GM23338 (cell line): Measurements from ENCODE around the gene CIT. TPM values are rescaled to one million over a fixed set of nuclear protein-coding genes. Genes with fewer than 3 reads are reported as not detected.

Source experiments
- ATAC-seq: fragments of 200-7000 bp; cut with Tn5 transposase; 3 replicates; pipeline ENCODE4 v1.9.1; 2020
- DNase-seq: peaks from one replicate; pipeline ENCODE4 v3.0.0-alpha.2; 2015; ENCODE audit warnings: low spot score
- H2AFZ ChIP-seq: fragments of 200-600 bp; sonication (generic); 2 replicates; pipeline ENCODE4 v1.8.0; 2016; ENCODE audit warnings: antibody characterized with exemption, mild to moderate bottlenecking, moderate library complexity
- H3F3A ChIP-seq: fragments of 200-600 bp; sonication (generic); replicated peaks from 2 replicates; pipeline ENCODE4 v1.8.0; 2017; ENCODE audit warnings: antibody characterized with exemption, mixed run types, low read depth
- H3K27ac ChIP-seq: fragments of 200-600 bp; sonication (generic); 2 replicates; pipeline ENCODE4 v1.6.1; 2016; ENCODE audit warnings: low read depth
- H3K27me3 ChIP-seq: fragments of 200-600 bp; sonication (generic); 2 replicates; pipeline ENCODE4 v1.8.0; 2016; ENCODE audit warnings: mild to moderate bottlenecking, mixed run types, moderate library complexity; ENCODE audit not compliant: insufficient read depth
- H3K36me3 ChIP-seq: fragments of 200-600 bp; sonication (generic); 2 replicates; pipeline ENCODE4 v1.8.0; 2016; ENCODE audit warnings: mild to moderate bottlenecking; ENCODE audit not compliant: insufficient read depth
- H3K4me1 ChIP-seq: fragments of 200-600 bp; sonication (generic); 2 replicates; pipeline ENCODE4 v1.8.0; 2016; ENCODE audit warnings: mild to moderate bottlenecking, moderate library complexity; ENCODE audit not compliant: insufficient read depth
- H3K4me2 ChIP-seq: fragments of 200-600 bp; sonication (generic); 2 replicates; pipeline ENCODE4 v1.7.1; 2017; ENCODE audit warnings: mixed run types
- H3K4me3 ChIP-seq: fragments of 200-600 bp; sonication (generic); 2 replicates; pipeline ENCODE4 v1.6.1; 2016; ENCODE audit warnings: mixed run types
- H3K79me2 ChIP-seq: fragments of 200-600 bp; sonication (generic); replicated peaks from 2 replicates; pipeline ENCODE4 v1.8.0; 2017; ENCODE audit warnings: mild to moderate bottlenecking; ENCODE audit not compliant: insufficient read depth
- H3K9me2 ChIP-seq: fragments of 200-600 bp; sonication (generic); 2 replicates; pipeline ENCODE4 v1.8.0; 2017; ENCODE audit not compliant: insufficient read depth
- H4K20me1 ChIP-seq: fragments of 200-600 bp; sonication (generic); replicated peaks from 2 replicates; pipeline ENCODE4 v1.8.0; 2017; ENCODE audit warnings: mild to moderate bottlenecking; ENCODE audit not compliant: insufficient read depth
- H3K27ac Mint-ChIP-seq: 2 replicates; pipeline ENCODE4 v1.8.0; 2020; ENCODE audit warnings: inconsistent platforms, mild to moderate bottlenecking, moderate library complexity, mixed read lengths
- H3K27me3 Mint-ChIP-seq: 3 replicates; pipeline ENCODE4 v1.8.0; 2022; ENCODE audit warnings: low read depth, mild to moderate bottlenecking, moderate library complexity, mixed read lengths, inconsistent platforms; ENCODE audit not compliant: insufficient read depth, poor library complexity
- H3K36me3 Mint-ChIP-seq: 3 replicates; pipeline ENCODE4 v1.8.0; 2021; ENCODE audit warnings: low read depth, mild to moderate bottlenecking, inconsistent platforms, moderate library complexity, mixed read lengths
- H3K4me1 Mint-ChIP-seq: 3 replicates; pipeline ENCODE4 v1.8.0; 2020; ENCODE audit warnings: mild to moderate bottlenecking, inconsistent platforms, mixed read lengths
- H3K4me3 Mint-ChIP-seq: 3 replicates; pipeline ENCODE4 v1.8.0; 2021; ENCODE audit warnings: moderate library complexity, mild to moderate bottlenecking, inconsistent platforms, mixed read lengths
- H3K9me3 Mint-ChIP-seq: 3 replicates; pipeline ENCODE4 v1.8.0; 2020; ENCODE audit warnings: moderate library complexity, mild to moderate bottlenecking, inconsistent platforms, mixed read lengths
- CREB1 ChIP-seq: fragments of 250-450 bp; sonication (Bioruptor Pico); IDR thresholded peaks from 2 replicates; pipeline ENCODE4 v1.5.0; 2020; ENCODE audit warnings: low read depth, mild to moderate bottlenecking, moderate library complexity
- EZH2 ChIP-seq: fragments of 200-600 bp; sonication (generic); IDR thresholded peaks from one replicate; pipeline ENCODE4 v1.8.0; 2017; ENCODE audit warnings: antibody characterized with exemption, mild to moderate bottlenecking, low read depth; ENCODE audit not compliant: unreplicated experiment
- EZH2phosphoT487 ChIP-seq: fragments of 200-600 bp; sonication (generic); IDR thresholded peaks from one replicate; pipeline ENCODE4 v1.8.1; 2018; ENCODE audit warnings: antibody characterized with exemption; ENCODE audit not compliant: unreplicated experiment
- JUNB ChIP-seq: IDR thresholded peaks from one replicate; pipeline ENCODE4 v1.6.1; 2016; ENCODE audit warnings: antibody characterized with exemption; ENCODE audit not compliant: unreplicated experiment
- NANOG ChIP-seq: IDR thresholded peaks from 2 replicates; pipeline ENCODE4 v1.6.1; 2016; ENCODE audit warnings: antibody characterized with exemption, borderline replicate concordance
- POLR2AphosphoS5 ChIP-seq: IDR thresholded peaks from 2 replicates; pipeline ENCODE4 v1.6.1; 2016; ENCODE audit warnings: antibody characterized with exemption, low read depth
- STAT1 ChIP-seq: IDR thresholded peaks from one replicate; pipeline ENCODE4 v1.6.1; 2016; ENCODE audit warnings: antibody characterized with exemption; ENCODE audit not compliant: unreplicated experiment
- ZNF114 ChIP-seq: fragments of 250-450 bp; sonication (Bioruptor Pico); IDR thresholded peaks from 2 replicates; pipeline ENCODE4 v1.5.0; 2020; ENCODE audit warnings: mild to moderate bottlenecking, moderate library complexity
- ZNF331 ChIP-seq: fragments of 250-450 bp; sonication (Bioruptor Pico); IDR thresholded peaks from 2 replicates; pipeline ENCODE4 v1.5.0; 2020; ENCODE audit warnings: low read depth, mild to moderate bottlenecking, moderate library complexity
- polyA plus RNA-seq: library from polyadenylated mRNA; unstranded; fragments of >200 nt; fragmentation: Nextera tagmentation; extraction: Ambion mirVana; gene quantifications from 2 replicates; pipeline ENCODE4 v1.2.1, GENCODE V29; 2016
- total RNA-seq: library from RNA; depleted of rRNA; stranded (reverse); fragments of >200 nt; shearing (Covaris generic); gene quantifications from 2 replicates; pipeline ENCODE4 v1.2.3, GENCODE V29; 2014
- TF ChIP-seq, protein P1 (sequence below), 2 experiments: fragments of 200-600 bp in 1 of 2; sonication (generic) in 1 of 2; conservative IDR thresholded peaks; 2 replicates each; pipeline versions ENCODE4 v1.5.1 to v1.6.1; 2016 to 2017; ENCODE audit warnings: antibody characterized with exemption in 2 of 2, low read depth in 2 of 2, mild to moderate bottlenecking in 2 of 2, moderate library complexity in 1 of 2
- TF ChIP-seq, protein P2 (sequence below): IDR thresholded peaks from one replicate; pipeline ENCODE4 v1.6.1; 2018; ENCODE audit warnings: antibody characterized with exemption; ENCODE audit not compliant: unreplicated experiment
- TF ChIP-seq, protein P3 (sequence below): IDR thresholded peaks from 2 replicates; pipeline ENCODE4 v1.6.1; 2016; ENCODE audit warnings: antibody characterized with exemption
- TF ChIP-seq, protein P4 (sequence below): fragments of 250-450 bp; sonication (Bioruptor Pico); IDR thresholded peaks from 2 replicates; pipeline ENCODE4 v1.5.0; 2020; ENCODE audit warnings: mild to moderate bottlenecking, moderate library complexity

The CIT gene
- total and polyA plus RNA-seq, 2 experiments from 2014 or later, result 9.7 to 47.8 TPM

DNA sequence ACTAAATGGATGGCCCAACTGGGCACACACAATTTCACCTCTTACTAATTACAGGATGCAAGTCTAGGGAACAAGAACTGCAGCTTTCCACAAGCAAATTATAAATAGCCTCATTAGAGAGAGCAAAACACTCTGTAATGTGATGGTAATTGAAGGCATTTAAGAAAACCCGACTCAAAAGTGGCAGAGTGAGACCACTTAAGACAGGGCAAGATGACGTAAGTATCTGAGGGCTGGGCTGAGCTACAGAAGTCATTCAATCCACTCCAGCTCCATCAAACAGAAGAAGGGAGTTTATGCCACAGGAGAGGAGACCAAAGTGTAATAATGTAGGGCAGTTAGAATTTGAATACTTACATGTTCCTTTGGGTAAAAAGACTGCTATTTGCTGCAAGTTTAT is 118.9 kb downstream of the CIT start:
- H3K4me3 Mint-ChIP-seq, result no peak overlapping the region
- no peaks in the 10 kb centered on the region for H3K4me1 ChIP-seq
- H3K27me3 Mint-ChIP-seq, result no peaks in the 10 kb centered on the region
- TF ChIP-seq ZNF114 (CRISPR knock-in tag) (no peak), NANOG (no peak), ZNF331 (CRISPR knock-in tag) (no peak), EZH2phosphoT487 (no peak), EZH2 (no peak), STAT1 (no peak), POLR2AphosphoS5 (no peak), JUNB (no peak), CREB1 (CRISPR knock-in tag) (no peak)
- TF ChIP-seq, protein P1, sequence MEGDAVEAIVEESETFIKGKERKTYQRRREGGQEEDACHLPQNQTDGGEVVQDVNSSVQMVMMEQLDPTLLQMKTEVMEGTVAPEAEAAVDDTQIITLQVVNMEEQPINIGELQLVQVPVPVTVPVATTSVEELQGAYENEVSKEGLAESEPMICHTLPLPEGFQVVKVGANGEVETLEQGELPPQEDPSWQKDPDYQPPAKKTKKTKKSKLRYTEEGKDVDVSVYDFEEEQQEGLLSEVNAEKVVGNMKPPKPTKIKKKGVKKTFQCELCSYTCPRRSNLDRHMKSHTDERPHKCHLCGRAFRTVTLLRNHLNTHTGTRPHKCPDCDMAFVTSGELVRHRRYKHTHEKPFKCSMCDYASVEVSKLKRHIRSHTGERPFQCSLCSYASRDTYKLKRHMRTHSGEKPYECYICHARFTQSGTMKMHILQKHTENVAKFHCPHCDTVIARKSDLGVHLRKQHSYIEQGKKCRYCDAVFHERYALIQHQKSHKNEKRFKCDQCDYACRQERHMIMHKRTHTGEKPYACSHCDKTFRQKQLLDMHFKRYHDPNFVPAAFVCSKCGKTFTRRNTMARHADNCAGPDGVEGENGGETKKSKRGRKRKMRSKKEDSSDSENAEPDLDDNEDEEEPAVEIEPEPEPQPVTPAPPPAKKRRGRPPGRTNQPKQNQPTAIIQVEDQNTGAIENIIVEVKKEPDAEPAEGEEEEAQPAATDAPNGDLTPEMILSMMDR (conservative IDR thresholded peaks at IDR 0.05; ENCODE audit: low read depth in 2 of 2), result no peak
- TF ChIP-seq, protein P2, sequence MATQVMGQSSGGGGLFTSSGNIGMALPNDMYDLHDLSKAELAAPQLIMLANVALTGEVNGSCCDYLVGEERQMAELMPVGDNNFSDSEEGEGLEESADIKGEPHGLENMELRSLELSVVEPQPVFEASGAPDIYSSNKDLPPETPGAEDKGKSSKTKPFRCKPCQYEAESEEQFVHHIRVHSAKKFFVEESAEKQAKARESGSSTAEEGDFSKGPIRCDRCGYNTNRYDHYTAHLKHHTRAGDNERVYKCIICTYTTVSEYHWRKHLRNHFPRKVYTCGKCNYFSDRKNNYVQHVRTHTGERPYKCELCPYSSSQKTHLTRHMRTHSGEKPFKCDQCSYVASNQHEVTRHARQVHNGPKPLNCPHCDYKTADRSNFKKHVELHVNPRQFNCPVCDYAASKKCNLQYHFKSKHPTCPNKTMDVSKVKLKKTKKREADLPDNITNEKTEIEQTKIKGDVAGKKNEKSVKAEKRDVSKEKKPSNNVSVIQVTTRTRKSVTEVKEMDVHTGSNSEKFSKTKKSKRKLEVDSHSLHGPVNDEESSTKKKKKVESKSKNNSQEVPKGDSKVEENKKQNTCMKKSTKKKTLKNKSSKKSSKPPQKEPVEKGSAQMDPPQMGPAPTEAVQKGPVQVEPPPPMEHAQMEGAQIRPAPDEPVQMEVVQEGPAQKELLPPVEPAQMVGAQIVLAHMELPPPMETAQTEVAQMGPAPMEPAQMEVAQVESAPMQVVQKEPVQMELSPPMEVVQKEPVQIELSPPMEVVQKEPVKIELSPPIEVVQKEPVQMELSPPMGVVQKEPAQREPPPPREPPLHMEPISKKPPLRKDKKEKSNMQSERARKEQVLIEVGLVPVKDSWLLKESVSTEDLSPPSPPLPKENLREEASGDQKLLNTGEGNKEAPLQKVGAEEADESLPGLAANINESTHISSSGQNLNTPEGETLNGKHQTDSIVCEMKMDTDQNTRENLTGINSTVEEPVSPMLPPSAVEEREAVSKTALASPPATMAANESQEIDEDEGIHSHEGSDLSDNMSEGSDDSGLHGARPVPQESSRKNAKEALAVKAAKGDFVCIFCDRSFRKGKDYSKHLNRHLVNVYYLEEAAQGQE, result no peak
- TF ChIP-seq, protein P3, sequence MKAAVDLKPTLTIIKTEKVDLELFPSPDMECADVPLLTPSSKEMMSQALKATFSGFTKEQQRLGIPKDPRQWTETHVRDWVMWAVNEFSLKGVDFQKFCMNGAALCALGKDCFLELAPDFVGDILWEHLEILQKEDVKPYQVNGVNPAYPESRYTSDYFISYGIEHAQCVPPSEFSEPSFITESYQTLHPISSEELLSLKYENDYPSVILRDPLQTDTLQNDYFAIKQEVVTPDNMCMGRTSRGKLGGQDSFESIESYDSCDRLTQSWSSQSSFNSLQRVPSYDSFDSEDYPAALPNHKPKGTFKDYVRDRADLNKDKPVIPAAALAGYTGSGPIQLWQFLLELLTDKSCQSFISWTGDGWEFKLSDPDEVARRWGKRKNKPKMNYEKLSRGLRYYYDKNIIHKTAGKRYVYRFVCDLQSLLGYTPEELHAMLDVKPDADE, result no peak
- TF ChIP-seq, protein P4, sequence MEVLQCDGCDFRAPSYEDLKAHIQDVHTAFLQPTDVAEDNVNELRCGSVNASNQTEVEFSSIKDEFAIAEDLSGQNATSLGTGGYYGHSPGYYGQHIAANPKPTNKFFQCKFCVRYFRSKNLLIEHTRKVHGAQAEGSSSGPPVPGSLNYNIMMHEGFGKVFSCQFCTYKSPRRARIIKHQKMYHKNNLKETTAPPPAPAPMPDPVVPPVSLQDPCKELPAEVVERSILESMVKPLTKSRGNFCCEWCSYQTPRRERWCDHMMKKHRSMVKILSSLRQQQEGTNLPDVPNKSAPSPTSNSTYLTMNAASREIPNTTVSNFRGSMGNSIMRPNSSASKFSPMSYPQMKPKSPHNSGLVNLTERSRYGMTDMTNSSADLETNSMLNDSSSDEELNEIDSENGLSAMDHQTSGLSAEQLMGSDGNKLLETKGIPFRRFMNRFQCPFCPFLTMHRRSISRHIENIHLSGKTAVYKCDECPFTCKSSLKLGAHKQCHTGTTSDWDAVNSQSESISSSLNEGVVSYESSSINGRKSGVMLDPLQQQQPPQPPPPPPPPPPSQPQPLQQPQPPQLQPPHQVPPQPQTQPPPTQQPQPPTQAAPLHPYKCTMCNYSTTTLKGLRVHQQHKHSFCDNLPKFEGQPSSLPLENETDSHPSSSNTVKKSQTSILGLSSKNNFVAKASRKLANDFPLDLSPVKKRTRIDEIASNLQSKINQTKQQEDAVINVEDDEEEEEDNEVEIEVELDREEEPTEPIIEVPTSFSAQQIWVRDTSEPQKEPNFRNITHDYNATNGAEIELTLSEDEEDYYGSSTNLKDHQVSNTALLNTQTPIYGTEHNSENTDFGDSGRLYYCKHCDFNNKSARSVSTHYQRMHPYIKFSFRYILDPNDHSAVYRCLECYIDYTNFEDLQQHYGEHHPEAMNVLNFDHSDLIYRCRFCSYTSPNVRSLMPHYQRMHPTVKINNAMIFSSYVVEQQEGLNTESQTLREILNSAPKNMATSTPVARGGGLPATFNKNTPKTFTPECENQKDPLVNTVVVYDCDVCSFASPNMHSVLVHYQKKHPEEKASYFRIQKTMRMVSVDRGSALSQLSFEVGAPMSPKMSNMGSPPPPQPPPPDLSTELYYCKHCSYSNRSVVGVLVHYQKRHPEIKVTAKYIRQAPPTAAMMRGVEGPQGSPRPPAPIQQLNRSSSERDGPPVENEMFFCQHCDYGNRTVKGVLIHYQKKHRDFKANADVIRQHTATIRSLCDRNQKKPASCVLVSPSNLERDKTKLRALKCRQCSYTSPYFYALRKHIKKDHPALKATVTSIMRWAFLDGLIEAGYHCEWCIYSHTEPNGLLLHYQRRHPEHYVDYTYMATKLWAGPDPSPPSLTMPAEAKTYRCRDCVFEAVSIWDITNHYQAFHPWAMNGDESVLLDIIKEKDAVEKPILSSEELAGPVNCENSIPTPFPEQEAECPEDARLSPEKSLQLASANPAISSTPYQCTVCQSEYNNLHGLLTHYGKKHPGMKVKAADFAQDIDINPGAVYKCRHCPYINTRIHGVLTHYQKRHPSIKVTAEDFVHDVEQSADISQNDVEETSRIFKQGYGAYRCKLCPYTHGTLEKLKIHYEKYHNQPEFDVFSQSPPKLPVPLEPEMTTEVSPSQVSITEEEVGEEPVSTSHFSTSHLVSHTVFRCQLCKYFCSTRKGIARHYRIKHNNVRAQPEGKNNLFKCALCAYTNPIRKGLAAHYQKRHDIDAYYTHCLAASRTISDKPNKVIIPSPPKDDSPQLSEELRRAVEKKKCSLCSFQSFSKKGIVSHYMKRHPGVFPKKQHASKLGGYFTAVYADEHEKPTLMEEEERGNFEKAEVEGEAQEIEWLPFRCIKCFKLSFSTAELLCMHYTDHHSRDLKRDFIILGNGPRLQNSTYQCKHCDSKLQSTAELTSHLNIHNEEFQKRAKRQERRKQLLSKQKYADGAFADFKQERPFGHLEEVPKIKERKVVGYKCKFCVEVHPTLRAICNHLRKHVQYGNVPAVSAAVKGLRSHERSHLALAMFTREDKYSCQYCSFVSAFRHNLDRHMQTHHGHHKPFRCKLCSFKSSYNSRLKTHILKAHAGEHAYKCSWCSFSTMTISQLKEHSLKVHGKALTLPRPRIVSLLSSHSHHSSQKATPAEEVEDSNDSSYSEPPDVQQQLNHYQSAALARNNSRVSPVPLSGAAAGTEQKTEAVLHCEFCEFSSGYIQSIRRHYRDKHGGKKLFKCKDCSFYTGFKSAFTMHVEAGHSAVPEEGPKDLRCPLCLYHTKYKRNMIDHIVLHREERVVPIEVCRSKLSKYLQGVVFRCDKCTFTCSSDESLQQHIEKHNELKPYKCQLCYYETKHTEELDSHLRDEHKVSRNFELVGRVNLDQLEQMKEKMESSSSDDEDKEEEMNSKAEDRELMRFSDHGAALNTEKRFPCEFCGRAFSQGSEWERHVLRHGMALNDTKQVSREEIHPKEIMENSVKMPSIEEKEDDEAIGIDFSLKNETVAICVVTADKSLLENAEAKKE (CRISPR knock-in tag), result no peak
- H2AFZ ChIP-seq, result no peak overlapping the region
- H3F3A ChIP-seq, result no peaks in the 10 kb centered on the region
- peaks cover 8% of the 10 kb centered on the region for H4K20me1 ChIP-seq
- H3K4me2 ChIP-seq, result no peak overlapping the region
- H3K9me2 ChIP-seq, result no peaks in the 10 kb centered on the region
- H3K27ac Mint-ChIP-seq, result no peak overlapping the region
- H3K4me3 ChIP-seq, result no peak overlapping the region
- no peaks in the 10 kb centered on the region for H3K27me3 ChIP-seq
- no peaks in the 10 kb centered on the region for H3K4me1 Mint-ChIP-seq
- H3K79me2 ChIP-seq, result no peaks in the 10 kb centered on the region
- DNase-seq, result no peak
- H3K27ac ChIP-seq, result no peak overlapping the region
- ATAC-seq, result no peak
- peaks cover 70% of the 10 kb centered on the region for H3K36me3 Mint-ChIP-seq
- no peaks in the 10 kb centered on the region for H3K9me3 Mint-ChIP-seq
- peaks cover 5% of the 10 kb centered on the region for H3K36me3 ChIP-seq
